Measurements from ENCODE around the gene NEO1.

The NEO1 gene

DNA sequence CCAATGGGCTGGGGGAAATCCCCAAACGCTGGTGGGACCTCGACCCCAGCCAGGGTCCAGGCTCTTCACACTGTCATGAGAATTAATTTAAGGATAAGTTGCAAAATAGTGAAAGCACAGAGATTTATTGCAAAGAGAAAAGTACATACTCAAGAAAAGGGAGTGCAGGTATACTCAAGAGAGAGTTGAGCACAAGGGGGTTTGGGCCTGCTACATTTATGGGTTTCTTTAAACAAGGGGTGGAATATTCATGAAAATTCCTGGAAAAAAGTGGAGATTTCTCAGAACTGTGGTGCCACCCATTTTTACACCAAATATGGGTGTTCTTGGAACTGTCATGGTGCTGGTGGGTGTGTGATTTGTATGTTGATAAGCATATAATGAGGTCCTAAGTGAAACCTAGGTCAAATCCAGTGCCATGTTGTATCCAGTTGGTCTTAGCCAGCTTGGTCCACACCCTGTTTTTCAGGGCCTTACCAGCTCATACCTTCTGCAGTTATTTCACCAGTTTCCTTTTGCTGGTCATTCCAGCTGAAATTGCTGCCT, 32.6 kb upstream of the NEO1 start:
- H3K4me1 ChIP-seq = peaks cover 22% of the 10 kb centered on the region
- no peak overlapping the region for H3K4me3 ChIP-seq
- H3K36me3 ChIP-seq (replicated peaks) = no peaks in the 10 kb centered on the region
- no peak for DNase-seq (ENCODE audit: low spot score in 2 of 2)
- no peaks in the 10 kb centered on the region for H3K9me3 ChIP-seq
- H3K27me3 ChIP-seq (ENCODE audit: low read depth) = no peaks in the 10 kb centered on the region
- in situ Hi-C loops (cut with MboI; ENCODE audit: low sequenced_read_pairs) = no loop called here

DNA sequence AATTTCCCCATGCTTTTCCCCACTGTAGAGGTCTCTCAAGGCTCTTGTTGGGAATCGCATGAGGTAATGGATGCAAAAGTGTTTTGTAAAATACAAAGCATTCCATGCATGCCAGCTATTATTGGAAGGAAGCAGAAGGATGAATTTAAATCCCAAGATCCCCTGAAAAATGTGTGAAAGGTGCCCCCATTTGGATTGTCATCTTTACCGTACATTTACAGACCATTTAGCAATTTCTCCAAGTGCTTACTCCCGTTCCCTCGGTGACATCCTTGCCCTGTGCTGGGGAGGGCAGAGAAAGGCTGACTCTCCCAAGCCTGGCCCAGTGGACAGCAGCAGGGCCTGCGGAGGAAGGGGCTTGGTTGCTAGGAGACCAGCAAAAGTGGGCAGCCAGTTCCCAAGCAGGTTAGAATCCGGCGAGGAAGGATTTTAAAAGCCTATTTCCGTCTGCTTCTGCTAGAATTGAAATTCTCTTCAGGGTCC, 31.1 kb upstream of the NEO1 start:
- peaks cover 22% of the 10 kb centered on the region for H3K4me1 ChIP-seq
- no peak overlapping the region for H3K4me3 ChIP-seq
- H3K36me3 ChIP-seq (replicated peaks) = no peaks in the 10 kb centered on the region
- DNase-seq (ENCODE audit: low spot score in 2 of 2) = peak; percentile 43 to 54
- in situ Hi-C loops (cut with MboI; ENCODE audit: low sequenced_read_pairs) = no loop called here
- H3K9me3 ChIP-seq = no peaks in the 10 kb centered on the region
- H3K27me3 ChIP-seq (ENCODE audit: low read depth) = no peaks in the 10 kb centered on the region

DNA sequence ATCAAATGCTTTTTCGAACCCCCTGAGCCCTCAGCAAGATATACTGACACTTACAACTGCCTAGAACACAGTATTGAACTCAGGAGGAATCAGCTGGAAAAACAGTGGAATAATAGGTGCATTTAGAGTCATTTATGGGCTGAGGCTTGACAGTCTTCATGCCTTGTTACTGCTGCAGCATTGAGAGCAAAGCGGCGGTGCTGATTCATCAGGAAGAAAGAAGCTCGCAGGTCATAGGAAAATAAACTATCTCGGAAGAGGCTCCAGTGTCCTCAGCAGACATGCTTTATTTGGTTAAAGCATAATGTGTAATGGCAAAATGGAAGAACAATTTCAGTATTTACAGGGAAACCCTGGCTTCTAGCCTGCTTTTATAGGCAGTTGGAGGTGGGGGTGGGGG, 30.1 kb upstream of the NEO1 start:
- in situ Hi-C loops (cut with MboI; ENCODE audit: low sequenced_read_pairs) = no loop called here
- DNase-seq (ENCODE audit: low spot score in 2 of 2) = no peak
- Histone ChIP-seq H3K4me1 (peaks cover 22% of the 10 kb centered on the region), H3K27me3 (ENCODE audit: low read depth) (peaks cover 4% of the 10 kb centered on the region; the same call in 1 of the 2 replicates), H3K9me3 (no peaks in the 10 kb centered on the region), H3K4me3 (no peak overlapping the region), H3K36me3 (replicated peaks) (no peaks in the 10 kb centered on the region)

- no peaks in the 10 kb centered on the region for H3K36me3 ChIP-seq (replicated peaks)
- no peaks in the 10 kb centered on the region for H3K9me3 ChIP-seq
- peaks cover 4% of the 10 kb centered on the region; the same call in 1 of the 2 replicates for H3K27me3 ChIP-seq (ENCODE audit: low read depth)
- in situ Hi-C loops (cut with MboI; ENCODE audit: low sequenced_read_pairs) = no loop called here
- H3K4me1 ChIP-seq = peaks cover 15% of the 10 kb centered on the region
- H3K4me3 ChIP-seq = no peak overlapping the region
- DNase-seq (ENCODE audit: low spot score in 2 of 2) = no peak
Measured at GRCh38 chr15:73023071-73023470, 29.2 kb upstream of the NEO1 start.

DNA sequence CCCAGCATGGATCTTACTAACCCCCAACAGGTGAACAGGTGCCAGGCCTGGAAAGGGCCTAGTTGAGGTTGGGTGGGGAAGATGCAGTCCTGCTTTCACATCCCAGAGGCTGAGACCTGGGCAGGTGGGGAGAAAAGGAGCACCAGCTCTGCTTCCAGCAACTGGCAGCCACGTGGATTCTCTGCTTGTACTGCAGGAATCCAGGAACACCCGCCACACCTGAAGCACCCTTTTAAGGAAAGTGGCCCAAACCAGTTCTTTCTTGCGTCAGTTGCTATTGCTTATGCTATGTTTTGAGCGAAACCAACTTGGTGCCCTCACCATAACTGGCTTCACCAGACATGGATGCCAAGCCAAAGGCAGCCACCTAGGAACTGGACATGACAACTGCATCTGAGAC, 28.1 kb upstream of the NEO1 start:
- H3K27me3 ChIP-seq (ENCODE audit: low read depth) = peaks cover 13% of the 10 kb centered on the region
- H3K9me3 ChIP-seq = no peaks in the 10 kb centered on the region
- DNase-seq (ENCODE audit: low spot score in 2 of 2) = no peak
- H3K4me1 ChIP-seq = peaks cover 5% of the 10 kb centered on the region; the same call in 1 of the 2 replicates
- in situ Hi-C loops (cut with MboI; ENCODE audit: low sequenced_read_pairs) = no loop called here
- H3K36me3 ChIP-seq (replicated peaks) = no peaks in the 10 kb centered on the region
- H3K4me3 ChIP-seq = no peak overlapping the region

DNA sequence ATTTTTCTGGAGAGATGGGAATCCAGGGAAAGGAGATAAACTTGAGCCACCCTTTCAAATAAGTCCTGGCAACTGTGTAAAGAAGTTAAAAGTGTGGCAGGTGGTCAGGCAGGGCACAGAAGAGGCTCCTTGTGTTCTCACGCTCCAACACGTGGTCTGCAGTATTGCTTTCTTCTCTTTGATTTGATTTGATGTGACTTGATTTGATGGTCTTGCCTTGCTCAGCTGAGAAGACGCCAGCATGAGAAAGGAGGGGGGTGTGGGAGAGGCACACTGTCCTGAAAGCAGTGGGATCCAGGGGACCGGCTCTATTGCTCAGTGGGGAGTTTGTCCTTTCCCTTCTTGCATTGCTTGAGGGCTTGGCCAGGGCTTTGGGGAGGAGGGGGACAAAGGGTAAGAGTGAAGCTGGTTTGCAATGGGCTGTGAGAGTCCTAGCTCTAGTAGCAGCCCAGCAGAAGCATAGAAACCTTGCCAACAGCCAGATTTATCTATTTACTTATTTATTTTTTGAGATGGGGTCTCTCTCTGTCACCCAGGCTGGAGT, 25.7 kb upstream of the NEO1 start:
- DNase-seq (ENCODE audit: low spot score in 2 of 2) = no peak
- Histone ChIP-seq H3K9me3 (no peaks in the 10 kb centered on the region), H3K27me3 (ENCODE audit: low read depth) (peaks cover 28% of the 10 kb centered on the region), H3K36me3 (replicated peaks) (no peaks in the 10 kb centered on the region), H3K4me1 (peaks cover 6% of the 10 kb centered on the region), H3K4me3 (no peak overlapping the region)
- in situ Hi-C loops (cut with MboI; ENCODE audit: low sequenced_read_pairs) = no loop called here

GRCh38 chr15:73028031-73028430, 24.2 kb upstream of the NEO1 start:
- Histone ChIP-seq H3K36me3 (replicated peaks) (no peaks in the 10 kb centered on the region), H3K9me3 (no peaks in the 10 kb centered on the region), H3K27me3 (ENCODE audit: low read depth) (peaks cover 28% of the 10 kb centered on the region), H3K4me1 (peaks cover 6% of the 10 kb centered on the region), H3K4me3 (no peak overlapping the region)
- DNase-seq (ENCODE audit: low spot score in 2 of 2) = no peak
- in situ Hi-C loops (cut with MboI; ENCODE audit: low sequenced_read_pairs) = no loop called here

DNA sequence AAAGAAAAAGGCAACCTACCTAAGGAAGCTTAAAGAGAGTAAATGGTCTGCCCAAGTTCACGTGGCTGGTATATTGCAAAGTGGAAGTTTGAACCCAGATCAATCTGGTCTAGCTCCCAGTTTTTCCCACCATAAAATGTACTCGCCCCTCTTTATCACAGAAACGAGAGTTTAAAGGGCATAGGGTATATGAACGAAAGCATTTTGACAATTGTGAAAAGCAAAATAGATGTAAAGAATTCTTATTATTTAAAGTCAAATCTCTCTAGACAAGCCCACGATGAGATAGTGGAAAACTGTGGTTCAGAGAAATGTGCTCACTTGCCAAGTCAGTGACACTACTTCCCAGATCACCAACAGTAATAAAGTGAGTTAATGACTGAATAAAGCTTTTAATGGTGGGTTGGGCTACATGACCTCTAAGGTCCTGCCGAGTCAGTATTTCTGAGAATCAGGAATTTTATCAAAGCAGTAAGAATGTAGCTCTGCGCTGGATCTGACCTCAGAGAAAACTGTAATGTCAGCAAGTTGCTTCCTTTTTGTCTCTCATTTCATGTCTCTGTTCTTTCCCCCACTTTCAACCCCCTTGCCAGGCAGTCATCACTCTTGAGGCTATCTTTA, 23.3 kb upstream of the NEO1 start:
- no peak for DNase-seq (ENCODE audit: low spot score in 2 of 2)
- Histone ChIP-seq H3K36me3 (replicated peaks) (no peaks in the 10 kb centered on the region), H3K4me1 (peaks cover 6% of the 10 kb centered on the region), H3K9me3 (no peaks in the 10 kb centered on the region), H3K4me3 (no peak overlapping the region), H3K27me3 (ENCODE audit: low read depth) (peaks cover 28% of the 10 kb centered on the region)
- in situ Hi-C loops (cut with MboI; ENCODE audit: low sequenced_read_pairs) = no loop called here

GRCh38 chr15:73030122-73030679, 22.1 kb upstream of the NEO1 start:
- peaks cover 6% of the 10 kb centered on the region for H3K4me1 ChIP-seq
- no peaks in the 10 kb centered on the region for H3K36me3 ChIP-seq (replicated peaks)
- H3K4me3 ChIP-seq = no peak overlapping the region
- no peak for DNase-seq (ENCODE audit: low spot score in 2 of 2)
- H3K27me3 ChIP-seq (ENCODE audit: low read depth) = peaks cover 31% of the 10 kb centered on the region
- H3K9me3 ChIP-seq = no peaks in the 10 kb centered on the region
- in situ Hi-C loops (cut with MboI; ENCODE audit: low sequenced_read_pairs) = no loop called here

DNA sequence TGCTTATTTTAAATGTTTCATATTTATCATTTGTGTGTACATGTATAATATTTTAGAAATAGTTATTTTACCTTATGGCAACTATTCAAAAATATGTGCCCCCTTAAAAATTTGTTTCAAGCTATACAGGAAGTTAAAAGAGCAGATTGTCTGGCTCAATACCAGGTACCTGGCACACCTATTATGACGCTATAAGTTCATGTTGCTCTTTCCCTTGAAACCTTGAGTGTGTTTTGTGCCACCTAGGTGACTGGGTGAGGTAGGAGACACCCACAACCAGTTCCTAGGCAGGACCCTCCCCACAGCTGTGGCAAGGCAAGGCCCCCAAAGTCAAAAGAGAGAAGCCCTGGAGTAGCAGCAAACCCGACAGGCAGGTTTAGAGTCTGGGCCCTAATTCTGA, 20.6 kb upstream of the NEO1 start:
- in situ Hi-C loops (cut with MboI; ENCODE audit: low sequenced_read_pairs) = no loop called here
- no peak overlapping the region for H3K4me3 ChIP-seq
- DNase-seq (ENCODE audit: low spot score in 2 of 2) = no peak

GRCh38 chr15:73033611-73034010, 18.7 kb upstream of the NEO1 start:
- in situ Hi-C loops (cut with MboI; ENCODE audit: low sequenced_read_pairs) = no loop called here
- H3K27me3 ChIP-seq (ENCODE audit: low read depth) = peaks cover 26% of the 10 kb centered on the region
- H3K9me3 ChIP-seq = no peaks in the 10 kb centered on the region
- H3K4me1 ChIP-seq = peaks cover 6% of the 10 kb centered on the region
- no peak overlapping the region for H3K4me3 ChIP-seq
- no peaks in the 10 kb centered on the region for H3K36me3 ChIP-seq (replicated peaks)
- DNase-seq (ENCODE audit: low spot score in 2 of 2) = no peak

More for the DNA sequence above, 20.6 kb upstream of the NEO1 start:
- no peaks in the 10 kb centered on the region for H3K9me3 ChIP-seq
- H3K4me1 ChIP-seq = peaks cover 6% of the 10 kb centered on the region
- H3K27me3 ChIP-seq (ENCODE audit: low read depth) = peaks cover 31% of the 10 kb centered on the region
- no peaks in the 10 kb centered on the region for H3K36me3 ChIP-seq (replicated peaks)

DNA sequence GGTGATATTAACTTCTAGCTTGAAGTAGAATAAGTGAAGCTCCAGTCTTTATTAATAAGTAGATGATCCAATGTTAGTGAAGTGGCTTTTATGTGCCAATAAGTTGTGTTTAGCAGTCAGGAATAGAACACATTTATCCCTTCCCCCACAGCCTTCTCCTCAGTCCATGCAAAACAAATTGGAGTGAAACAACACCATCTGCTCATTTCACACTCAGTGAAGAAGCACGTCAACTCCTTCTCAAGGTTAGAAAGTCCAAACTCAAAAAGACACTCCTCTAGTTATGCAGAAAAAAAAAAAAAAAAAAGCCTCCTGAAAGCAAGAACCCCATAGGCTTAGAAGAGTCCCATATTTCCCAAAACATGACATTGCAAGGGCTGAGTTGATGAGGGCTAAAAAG, 18.0 kb upstream of the NEO1 start:
- H3K4me3 ChIP-seq = no peak overlapping the region
- peaks cover 6% of the 10 kb centered on the region for H3K4me1 ChIP-seq
- H3K9me3 ChIP-seq = no peaks in the 10 kb centered on the region
- DNase-seq (ENCODE audit: low spot score in 2 of 2) = no peak
- in situ Hi-C loops (cut with MboI; ENCODE audit: low sequenced_read_pairs) = no loop called here
- peaks cover 20% of the 10 kb centered on the region for H3K27me3 ChIP-seq (ENCODE audit: low read depth)
- no peaks in the 10 kb centered on the region for H3K36me3 ChIP-seq (replicated peaks)

- Histone ChIP-seq H3K9me3 (no peaks in the 10 kb centered on the region), H3K27me3 (ENCODE audit: low read depth) (peaks cover 10% of the 10 kb centered on the region; the same call in 1 of the 2 replicates), H3K36me3 (replicated peaks) (no peaks in the 10 kb centered on the region), H3K4me1 (peaks cover 6% of the 10 kb centered on the region), H3K4me3 (no peak overlapping the region)
- in situ Hi-C loops (cut with MboI; ENCODE audit: low sequenced_read_pairs) = no loop called here
- DNase-seq (ENCODE audit: low spot score in 2 of 2) = no peak
Measured at GRCh38 chr15:73035221-73035620, 17.0 kb upstream of the NEO1 start.

DNA sequence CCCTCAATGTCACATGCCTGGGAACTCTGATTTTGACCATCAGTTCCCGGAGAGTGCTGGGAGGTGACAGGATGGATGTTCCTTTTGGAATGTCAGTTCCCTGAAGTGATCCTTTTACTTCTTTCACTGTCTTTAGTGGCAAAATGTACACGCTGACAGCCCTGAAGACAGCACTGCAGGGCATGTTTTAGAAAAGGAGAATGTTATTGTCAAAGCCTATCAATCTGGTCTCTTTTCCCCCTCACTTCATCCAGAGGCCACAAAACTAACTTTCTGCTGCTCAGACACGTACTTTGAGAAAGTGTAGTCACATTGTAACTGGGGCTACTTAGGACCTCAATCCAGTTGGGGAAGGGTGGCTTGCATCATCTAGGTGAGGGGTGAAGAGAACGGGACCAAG, 14.0 kb upstream of the NEO1 start:
- Histone ChIP-seq H3K4me3 (no peak overlapping the region), H3K27me3 (ENCODE audit: low read depth) (peaks cover 5% of the 10 kb centered on the region; the same call in 1 of the 2 replicates), H3K9me3 (no peaks in the 10 kb centered on the region; the same call in 1 of the 2 replicates), H3K4me1 (no peaks in the 10 kb centered on the region), H3K36me3 (replicated peaks) (no peaks in the 10 kb centered on the region)
- in situ Hi-C loops (cut with MboI; ENCODE audit: low sequenced_read_pairs) = no loop called here
- no peak for DNase-seq (ENCODE audit: low spot score in 2 of 2)

Measured in HAP-1 (cell line).